Measurements from ENCODE around the gene SACM1L.

The SACM1L gene

GRCh38 chr3:45771166-45771775 lies 82.1 kb downstream of the SACM1L start:
- H3K9me3 ChIP-seq, result no peaks in the 10 kb centered on the region
- no peak for DNase-seq
- H3K4me1 ChIP-seq, result no peaks in the 10 kb centered on the region

GRCh38 chr3:45771831-45772230 lies 82.6 kb downstream of the SACM1L start:
- Histone ChIP-seq H3K4me3 (ENCODE audit: low read depth, low read length) (no peak overlapping the region), H3K27me3 (no peaks in the 10 kb centered on the region), H3K4me1 (no peaks in the 10 kb centered on the region), H3K9me3 (no peaks in the 10 kb centered on the region), H3K36me3 (no peaks in the 10 kb centered on the region)
- DNase-seq, result no peak
- TF ChIP-seq CTCF (IDR thresholded peaks at IDR 0.05; ENCODE audit: low read depth, low read length), result no peak

More at GRCh38 chr3:45771166-45771775, 82.1 kb downstream of the SACM1L start:
- TF ChIP-seq CTCF (IDR thresholded peaks at IDR 0.05; ENCODE audit: low read depth, low read length), result no peak
- Histone ChIP-seq H3K36me3 (no peaks in the 10 kb centered on the region), H3K27me3 (no peaks in the 10 kb centered on the region), H3K4me3 (ENCODE audit: low read depth, low read length) (no peak overlapping the region)

- no peak for TF ChIP-seq CTCF (IDR thresholded peaks at IDR 0.05; ENCODE audit: low read depth, low read length)
These were observed 83.3 kb downstream of the SACM1L start for GRCh38 chr3:45772341-45773035.

GRCh38 chr3:45773072-45773471 lies 83.9 kb downstream of the SACM1L start:
- no peak for TF ChIP-seq CTCF (IDR thresholded peaks at IDR 0.05; ENCODE audit: low read depth, low read length)
- no peak for DNase-seq
- Histone ChIP-seq H3K4me3 (ENCODE audit: low read depth, low read length) (no peak overlapping the region), H3K4me1 (no peaks in the 10 kb centered on the region), H3K9me3 (no peaks in the 10 kb centered on the region), H3K36me3 (no peaks in the 10 kb centered on the region), H3K27me3 (no peaks in the 10 kb centered on the region)

More at GRCh38 chr3:45772341-45773035, 83.3 kb downstream of the SACM1L start:
- no peak overlapping the region for H3K4me3 ChIP-seq (ENCODE audit: low read depth, low read length)
- no peaks in the 10 kb centered on the region for H3K4me1 ChIP-seq
- H3K9me3 ChIP-seq, result no peaks in the 10 kb centered on the region
- no peaks in the 10 kb centered on the region for H3K27me3 ChIP-seq
- H3K36me3 ChIP-seq, result no peaks in the 10 kb centered on the region
- DNase-seq, result no peak

- H3K4me1 ChIP-seq, result no peaks in the 10 kb centered on the region
- DNase-seq, result no peak
- no peaks in the 10 kb centered on the region for H3K27me3 ChIP-seq
- H3K4me3 ChIP-seq (ENCODE audit: low read depth, low read length), result no peak overlapping the region
- H3K36me3 ChIP-seq, result no peaks in the 10 kb centered on the region
- no peaks in the 10 kb centered on the region for H3K9me3 ChIP-seq
- TF ChIP-seq CTCF (IDR thresholded peaks at IDR 0.05; ENCODE audit: low read depth, low read length), result no peak
These were observed 84.7 kb downstream of the SACM1L start for GRCh38 chr3:45773714-45774449.

Measured in BE2C (cell line).